GM21737 (cell line): Measurements from ENCODE around the gene ARF1.

Experiments
- ATAC-seq: cut with Tn5 transposase; IDR thresholded peaks from one replicate; pipeline ENCODE4 v1.9.1; 2021; ENCODE audit warnings: mild to moderate bottlenecking, moderate library complexity; ENCODE audit not compliant: unreplicated experiment

The ARF1 gene

GRCh38 chr1:228084797-228085196, 2.3 kb downstream of the ARF1 start:
- no peak for ATAC-seq

GRCh38 chr1:228085287-228085951, 2.9 kb downstream of the ARF1 start:
- no peak for ATAC-seq

GRCh38 chr1:228087771-228088251, 5.3 kb downstream of the ARF1 start:
- ATAC-seq: no peak

- no peak for ATAC-seq
These were observed 6.3 kb downstream of the ARF1 start for GRCh38 chr1:228088586-228089498.

GRCh38 chr1:228089519-228090380, 7.2 kb downstream of the ARF1 start:
- no peak for ATAC-seq

- ATAC-seq: no peak
These were observed 8.1 kb downstream of the ARF1 start for GRCh38 chr1:228090613-228091081.

- ATAC-seq: no peak
These were observed 8.6 kb downstream of the ARF1 start for GRCh38 chr1:228091084-228091483.

GRCh38 chr1:228092342-228093049, 10.0 kb downstream of the ARF1 start:
- no peak for ATAC-seq

- ATAC-seq: no peak
These were observed 10.8 kb downstream of the ARF1 start for GRCh38 chr1:228093050-228093906.

- no peak for ATAC-seq
These were observed 12.0 kb downstream of the ARF1 start for GRCh38 chr1:228094432-228095016.

- no peak for ATAC-seq
These were observed 12.7 kb downstream of the ARF1 start for GRCh38 chr1:228095161-228095560.

GRCh38 chr1:228095938-228096337, 13.4 kb downstream of the ARF1 start:
- no peak for ATAC-seq

GRCh38 chr1:228096416-228097332, 14.2 kb downstream of the ARF1 start:
- no peak for ATAC-seq

GRCh38 chr1:228097333-228098081, 15.0 kb downstream of the ARF1 start:
- no peak for ATAC-seq

- no peak for ATAC-seq
These were observed 15.9 kb downstream of the ARF1 start for GRCh38 chr1:228098323-228098931.

GRCh38 chr1:228099331-228099732, 16.8 kb downstream of the ARF1 start:
- no peak for ATAC-seq
